HG03571 (cell line): Measurements from ENCODE around the gene FGD5.
"Not testable (repeated sequence)": the region's sequence is repeated elsewhere in the genome, so short reads cannot be mapped to it uniquely, and the experiment has no call there.

ENCODE experiments used
- ATAC-seq: cut with Tn5 transposase; IDR thresholded peaks from one replicate; pipeline ENCODE4 v1.9.1; 2021; ENCODE audit not compliant: unreplicated experiment

FGD5 gene

GRCh38 chr3:14899993-14900618, 81.3 kb downstream of the FGD5 start:
- ATAC-seq: no peak

GRCh38 chr3:14900881-14901873, 82.4 kb downstream of the FGD5 start:
- no peak for ATAC-seq

GRCh38 chr3:14902719-14903118, 84.0 kb downstream of the FGD5 start:
- ATAC-seq: no peak

GRCh38 chr3:14903501-14903900, 84.7 kb downstream of the FGD5 start:
- not testable (repeated sequence) for ATAC-seq

GRCh38 chr3:14905055-14905657, 86.4 kb downstream of the FGD5 start:
- ATAC-seq: no peak

GRCh38 chr3:14906355-14906971, 87.7 kb downstream of the FGD5 start:
- no peak for ATAC-seq

- no peak for ATAC-seq
These were observed 88.5 kb downstream of the FGD5 start for GRCh38 chr3:14907043-14907966.

- ATAC-seq: no peak
These were observed 90.5 kb downstream of the FGD5 start for GRCh38 chr3:14909250-14909649.

GRCh38 chr3:14911651-14912050, 92.9 kb downstream of the FGD5 start:
- no peak for ATAC-seq

GRCh38 chr3:14913071-14913925, 94.5 kb downstream of the FGD5 start:
- ATAC-seq: no peak

GRCh38 chr3:14913926-14914778, 95.4 kb downstream of the FGD5 start:
- no peak for ATAC-seq

GRCh38 chr3:14914779-14915117, 96.0 kb downstream of the FGD5 start:
- no peak for ATAC-seq

GRCh38 chr3:14915636-14916222, 97.0 kb downstream of the FGD5 start:
- ATAC-seq: no peak

GRCh38 chr3:14918356-14918860, 99.6 kb downstream of the FGD5 start:
- ATAC-seq: no peak

- no peak for ATAC-seq
These were observed 101.8 kb downstream of the FGD5 start for GRCh38 chr3:14920536-14920935.

GRCh38 chr3:14921034-14921616, 102.4 kb downstream of the FGD5 start:
- peak; percentile 50 for ATAC-seq
